Natural killer cell treated with Interleukin-12 subunit alpha and Interleukin-12 subunit beta and Interleukin-15 and Interleukin-18, amount 100 ng/mL, for 72 hours (primary cell): Measurements from ENCODE around the gene IDH3B. TPM values are rescaled to one million over a fixed set of nuclear protein-coding genes. Genes with fewer than 3 reads are reported as not detected.
A peak's percentile ranks its signal among the peaks of the same experiment; 100 is the strongest.
"Not testable (repeated sequence)": the region's sequence is repeated elsewhere in the genome, so short reads cannot be mapped to it uniquely, and the experiment has no call there.

Source experiments
- ATAC-seq, 2 donors: fragments of 150-1000 bp; cut with Tn5 transposase in 1 of 2; sonication (Bioruptor Pico), chemical (Tn5 transposase) in 1 of 2; 2 replicates each; pipeline ENCODE4 v1.10.0; 2021
- DNase-seq: peaks from one replicate; pipeline ENCODE4 v3.0.0; 2022; ENCODE audit warnings: low spot score
- H3K27ac Mint-ChIP-seq, 2 donors: 1 replicate in 1 of 2; 2 replicates in 1 of 2; pipeline ENCODE4 v1.8.0; 2022; ENCODE audit warnings: mixed read lengths in 2 of 2, mild to moderate bottlenecking in 1 of 2, moderate library complexity in 1 of 2
- H3K27me3 Mint-ChIP-seq, 2 donors: 1 replicate in 1 of 2; 2 replicates in 1 of 2; pipeline ENCODE4 v1.8.0; 2022; ENCODE audit warnings: mixed read lengths in 2 of 2
- H3K36me3 Mint-ChIP-seq: one replicate; pipeline ENCODE4 v1.8.0; 2022; ENCODE audit warnings: mixed read lengths
- H3K4me1 Mint-ChIP-seq, 2 donors: 1 replicate in 1 of 2; 2 replicates in 1 of 2; pipeline ENCODE4 v1.8.0; 2022; ENCODE audit warnings: low read depth in 2 of 2, mixed read lengths in 2 of 2, mild to moderate bottlenecking in 1 of 2
- H3K4me3 Mint-ChIP-seq: one replicate; pipeline ENCODE4 v1.8.0; 2022; ENCODE audit warnings: mixed read lengths
- H3K9me3 Mint-ChIP-seq: 2 replicates; pipeline ENCODE4 v1.8.0; 2022; ENCODE audit warnings: mixed read lengths
- total RNA-seq, 2 donors: library from RNA; stranded (reverse); gene quantifications; one replicate each; pipeline ENCODE4 v1.2.3, GENCODE V29; 2022

The IDH3B gene
- total RNA-seq, 2 donors from 2014 or later: 114 to 120 TPM

GRCh38 chr20:2699775-2700413, 35.9 kb upstream of the IDH3B start:
- no peak for DNase-seq

GRCh38 chr20:2698912-2699311, 34.9 kb upstream of the IDH3B start:
- no peak overlapping the region for H3K27ac Mint-ChIP-seq
- no peak overlapping the region for H3K4me3 Mint-ChIP-seq
- peak; percentile 55 for DNase-seq
- no peak for ATAC-seq
- H3K27me3 Mint-ChIP-seq: peaks cover 12 to 17% of the 10 kb centered on the region in 2 donors
- peaks cover 0 to 13% of the 10 kb centered on the region in 2 donors for H3K4me1 Mint-ChIP-seq
- H3K9me3 Mint-ChIP-seq: no peaks in the 10 kb centered on the region
- H3K36me3 Mint-ChIP-seq: no peaks in the 10 kb centered on the region

More at GRCh38 chr20:2699775-2700413, 35.9 kb upstream of the IDH3B start:
- Mint-ChIP-seq H3K4me3 (no peak overlapping the region), H3K36me3 (no peaks in the 10 kb centered on the region), H3K27me3 (peaks cover 11 to 14% of the 10 kb centered on the region in 2 donors), H3K27ac (no peak overlapping the region), H3K9me3 (no peaks in the 10 kb centered on the region), H3K4me1 (peaks cover 0 to 9% of the 10 kb centered on the region in 2 donors)
- no peak for ATAC-seq

- no peak for DNase-seq
- H3K4me3 Mint-ChIP-seq: no peak overlapping the region
- ATAC-seq: no peak
- H3K36me3 Mint-ChIP-seq: no peaks in the 10 kb centered on the region
- peaks cover 12 to 17% of the 10 kb centered on the region in 2 donors for H3K27me3 Mint-ChIP-seq
- peaks cover 0 to 13% of the 10 kb centered on the region in 2 donors for H3K4me1 Mint-ChIP-seq
- no peaks in the 10 kb centered on the region for H3K9me3 Mint-ChIP-seq
- H3K27ac Mint-ChIP-seq: no peak overlapping the region
Measured at GRCh38 chr20:2698186-2698817, 34.3 kb upstream of the IDH3B start.

GRCh38 chr20:2697768-2698167, 33.8 kb upstream of the IDH3B start:
- H3K36me3 Mint-ChIP-seq: no peaks in the 10 kb centered on the region
- DNase-seq (no peak), ATAC-seq (no peak)
- peaks cover 0 to 13% of the 10 kb centered on the region in 2 donors for H3K4me1 Mint-ChIP-seq
- H3K27me3 Mint-ChIP-seq: peaks cover 12 to 17% of the 10 kb centered on the region in 2 donors
- no peaks in the 10 kb centered on the region for H3K9me3 Mint-ChIP-seq
- no peak overlapping the region for H3K4me3 Mint-ChIP-seq
- no peak overlapping the region for H3K27ac Mint-ChIP-seq

GRCh38 chr20:2696646-2697045, 32.6 kb upstream of the IDH3B start:
- Mint-ChIP-seq H3K36me3 (no peaks in the 10 kb centered on the region), H3K9me3 (no peaks in the 10 kb centered on the region), H3K27ac (no peak overlapping the region), H3K4me1 (peaks cover 6 to 18% of the 10 kb centered on the region in 2 donors), H3K27me3 (peaks cover 17% of the 10 kb centered on the region in 2 donors), H3K4me3 (no peak overlapping the region)
- DNase-seq (peak; percentile 20), ATAC-seq (no peak)

- DNase-seq: not testable (repeated sequence)
Measured at GRCh38 chr20:2695984-2696525, 32.0 kb upstream of the IDH3B start.

GRCh38 chr20:2695206-2695983, 31.4 kb upstream of the IDH3B start:
- Mint-ChIP-seq H3K27ac (no peak overlapping the region), H3K4me3 (peak overlapping the region; percentile 72), H3K27me3 (peaks cover 21 to 22% of the 10 kb centered on the region in 2 donors), H3K9me3 (no peaks in the 10 kb centered on the region), H3K36me3 (no peaks in the 10 kb centered on the region), H3K4me1 (peaks cover 18 to 27% of the 10 kb centered on the region in 2 donors)
- DNase-seq (peak; percentile 44), ATAC-seq (no peak)

More at GRCh38 chr20:2695984-2696525, 32.0 kb upstream of the IDH3B start:
- not testable (repeated sequence) for H3K27ac Mint-ChIP-seq, H3K9me3 Mint-ChIP-seq, ATAC-seq, H3K36me3 Mint-ChIP-seq
- peaks cover 18 to 21% of the 10 kb centered on the region in 2 donors for H3K27me3 Mint-ChIP-seq
- peak overlapping the region; percentile 30 for H3K4me3 Mint-ChIP-seq
- H3K4me1 Mint-ChIP-seq: peaks cover 12 to 23% of the 10 kb centered on the region in 2 donors

- Mint-ChIP-seq H3K27ac (no peak overlapping the region), H3K36me3 (no peaks in the 10 kb centered on the region), H3K9me3 (no peaks in the 10 kb centered on the region), H3K4me3 (peak overlapping the region; percentile 72), H3K27me3 (peaks cover 18 to 22% of the 10 kb centered on the region in 2 donors), H3K4me1 (peaks cover 20 to 25% of the 10 kb centered on the region in 2 donors)
- ATAC-seq (no peak), DNase-seq (peak; percentile 37)
Measured at GRCh38 chr20:2694519-2694918, 30.5 kb upstream of the IDH3B start.

GRCh38 chr20:2694008-2694471, 30.0 kb upstream of the IDH3B start:
- peaks cover 24 to 28% of the 10 kb centered on the region in 2 donors for H3K4me1 Mint-ChIP-seq
- peaks cover 18 to 22% of the 10 kb centered on the region in 2 donors for H3K27me3 Mint-ChIP-seq
- DNase-seq: no peak
- ATAC-seq: no peak
- no peaks in the 10 kb centered on the region for H3K9me3 Mint-ChIP-seq
- peak overlapping the region; percentile 27 for H3K4me3 Mint-ChIP-seq
- no peak overlapping the region for H3K27ac Mint-ChIP-seq
- no peaks in the 10 kb centered on the region for H3K36me3 Mint-ChIP-seq

GRCh38 chr20:2693286-2694007, 29.4 kb upstream of the IDH3B start:
- DNase-seq: peak; percentile 79
- Mint-ChIP-seq H3K4me1 (peaks cover 27 to 32% of the 10 kb centered on the region in 2 donors), H3K27ac (no peak overlapping the region), H3K36me3 (no peaks in the 10 kb centered on the region), H3K4me3 (peak overlapping the region; percentile 27), H3K27me3 (peaks cover 18 to 22% of the 10 kb centered on the region in 2 donors), H3K9me3 (no peaks in the 10 kb centered on the region)
- peak; percentile 73 to 84 for ATAC-seq

GRCh38 chr20:2692886-2693285, 28.9 kb upstream of the IDH3B start:
- Mint-ChIP-seq H3K27ac (no peak overlapping the region), H3K4me3 (no peak overlapping the region), H3K4me1 (peaks cover 32 to 37% of the 10 kb centered on the region in 2 donors), H3K36me3 (no peaks in the 10 kb centered on the region), H3K27me3 (peaks cover 18 to 22% of the 10 kb centered on the region in 2 donors), H3K9me3 (no peaks in the 10 kb centered on the region)
- DNase-seq (no peak), ATAC-seq (peak in 1 of 2 donors; percentile 5)

GRCh38 chr20:2692036-2692885, 28.2 kb upstream of the IDH3B start, which contains the start of gene EBF4:
TSS of gene EBF4 (plus strand) at chr20:2692780. CDS start at chr20:2693646, 866 bp downstream.
- Mint-ChIP-seq H3K4me3 (peak within 1 kb of the TSS; percentile 93), H3K27me3 (peaks cover 18 to 22% of the 10 kb centered on the region in 2 donors), H3K9me3 (no peaks in the 10 kb centered on the region), H3K4me1 (peaks cover 39 to 42% of the 10 kb centered on the region in 2 donors), H3K27ac (peak within 1 kb of the TSS; percentile 51 to 76), H3K36me3 (no peaks in the 10 kb centered on the region)
- peak; percentile 65 for DNase-seq
- ATAC-seq: peak; percentile 49 to 61
